GM18867 (cell line): Measurements from ENCODE around the gene PNMA1.
A peak's percentile ranks its signal among the peaks of the same experiment; 100 is the strongest.

Experiments
- ATAC-seq: cut with Tn5 transposase; IDR thresholded peaks from one replicate; pipeline ENCODE4 v1.9.1; 2021; ENCODE audit warnings: mild to moderate bottlenecking, moderate library complexity; ENCODE audit not compliant: unreplicated experiment

The PNMA1 gene

GRCh38 chr14:73751157-73751691 lies 37.0 kb upstream of the PNMA1 start:
- no peak for ATAC-seq

DNA sequence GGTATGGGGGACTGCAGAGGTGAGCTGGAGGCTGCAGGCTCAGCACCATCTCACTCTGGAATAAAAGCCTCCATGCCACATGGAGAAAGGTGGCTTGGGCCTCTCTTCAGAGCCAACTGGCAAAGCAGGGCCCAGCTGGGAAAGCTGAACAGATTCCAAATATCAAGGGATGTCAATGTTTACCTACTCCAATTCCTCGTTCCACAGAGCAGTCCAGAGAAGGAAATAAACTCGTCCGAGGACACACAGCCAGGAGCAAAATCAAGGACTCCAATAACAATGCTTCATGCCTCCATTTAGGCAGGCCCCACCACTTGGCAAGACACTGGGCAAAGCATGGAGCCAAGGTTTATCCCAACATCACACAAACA lies 36.3 kb upstream of the PNMA1 start:
- no peak for ATAC-seq

DNA sequence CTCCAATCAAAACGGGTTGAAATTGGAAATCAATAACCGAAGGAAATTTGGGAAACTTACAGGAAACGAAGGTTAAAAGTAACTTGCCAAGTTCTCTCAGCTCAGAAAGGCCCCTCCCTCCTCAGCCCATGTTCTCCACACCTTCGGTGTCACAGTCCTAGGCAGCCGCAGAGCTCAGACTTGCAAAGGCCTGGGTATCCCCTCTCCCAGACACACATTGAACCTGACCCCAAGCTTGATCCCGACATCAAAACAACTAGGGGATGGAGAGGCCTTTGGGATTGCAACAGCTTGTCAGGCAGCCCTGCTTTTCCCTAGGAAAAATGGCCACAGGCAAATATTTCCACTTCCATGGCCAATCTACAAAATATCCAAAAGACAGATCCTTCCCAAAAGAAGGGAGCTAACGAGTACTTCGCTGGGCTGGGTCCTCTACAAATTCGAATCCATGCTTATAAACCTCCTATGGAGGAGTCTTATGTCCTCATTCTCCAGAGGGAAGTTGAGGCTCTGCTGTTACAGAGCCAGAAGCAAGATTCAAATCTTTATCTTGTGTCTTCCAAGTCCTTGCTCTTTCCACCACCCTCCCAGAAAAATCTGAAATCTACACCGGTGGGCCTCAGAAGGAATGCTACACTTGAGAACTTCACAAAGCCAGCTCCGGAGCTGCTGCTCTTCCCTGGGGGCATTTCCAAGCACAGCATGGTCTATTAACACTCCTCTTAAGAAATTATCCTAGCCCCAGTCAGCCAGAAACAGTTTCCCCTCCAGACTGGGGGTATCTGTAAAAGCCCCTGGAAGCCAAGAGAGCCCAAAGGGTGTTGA lies 35.7 kb upstream of the PNMA1 start:
- ATAC-seq, result no peak

- ATAC-seq, result no peak
These were observed 34.7 kb upstream of the PNMA1 start for GRCh38 chr14:73748858-73749357.

DNA sequence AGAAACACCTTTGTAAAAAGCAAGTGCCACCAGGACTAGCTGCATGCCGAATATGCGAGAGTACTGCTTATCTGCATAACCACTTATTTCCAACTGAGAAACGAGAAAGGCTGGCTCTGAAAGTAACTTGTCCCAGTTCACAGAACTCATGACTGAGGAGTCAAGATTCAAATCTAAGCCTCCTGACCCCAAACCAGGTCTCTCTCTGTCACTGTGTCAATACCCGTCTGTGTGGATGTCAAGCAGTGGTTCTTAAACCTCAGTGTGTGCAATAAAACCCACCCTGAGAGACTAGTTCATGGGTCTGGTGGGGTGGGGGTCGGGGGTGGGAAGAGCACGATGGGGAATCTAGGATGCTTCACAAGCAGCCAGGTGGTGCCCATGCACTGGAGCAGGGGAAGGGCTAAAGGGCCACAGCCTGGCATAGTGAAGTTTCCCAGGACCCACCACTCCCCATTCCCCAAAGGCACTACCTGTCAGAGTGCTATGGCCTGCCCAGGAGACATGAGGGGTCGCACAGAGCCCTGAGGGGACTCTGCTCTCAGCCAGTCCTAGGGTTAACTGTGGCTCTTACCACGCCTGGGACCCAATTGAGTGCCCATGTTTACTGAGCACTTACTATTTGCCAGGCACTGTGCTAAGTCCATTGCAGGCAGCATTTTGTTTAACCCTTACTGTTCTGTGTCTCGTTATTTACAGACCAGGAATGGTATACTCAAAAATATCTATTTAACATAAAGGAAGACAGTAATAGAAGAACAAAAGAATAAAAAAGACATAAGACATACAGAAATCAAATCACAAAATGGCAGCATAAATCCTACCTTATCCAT lies 33.4 kb upstream of the PNMA1 start:
- no peak for ATAC-seq

- ATAC-seq, result no peak
These were observed 32.6 kb upstream of the PNMA1 start for GRCh38 chr14:73746520-73747378.

DNA sequence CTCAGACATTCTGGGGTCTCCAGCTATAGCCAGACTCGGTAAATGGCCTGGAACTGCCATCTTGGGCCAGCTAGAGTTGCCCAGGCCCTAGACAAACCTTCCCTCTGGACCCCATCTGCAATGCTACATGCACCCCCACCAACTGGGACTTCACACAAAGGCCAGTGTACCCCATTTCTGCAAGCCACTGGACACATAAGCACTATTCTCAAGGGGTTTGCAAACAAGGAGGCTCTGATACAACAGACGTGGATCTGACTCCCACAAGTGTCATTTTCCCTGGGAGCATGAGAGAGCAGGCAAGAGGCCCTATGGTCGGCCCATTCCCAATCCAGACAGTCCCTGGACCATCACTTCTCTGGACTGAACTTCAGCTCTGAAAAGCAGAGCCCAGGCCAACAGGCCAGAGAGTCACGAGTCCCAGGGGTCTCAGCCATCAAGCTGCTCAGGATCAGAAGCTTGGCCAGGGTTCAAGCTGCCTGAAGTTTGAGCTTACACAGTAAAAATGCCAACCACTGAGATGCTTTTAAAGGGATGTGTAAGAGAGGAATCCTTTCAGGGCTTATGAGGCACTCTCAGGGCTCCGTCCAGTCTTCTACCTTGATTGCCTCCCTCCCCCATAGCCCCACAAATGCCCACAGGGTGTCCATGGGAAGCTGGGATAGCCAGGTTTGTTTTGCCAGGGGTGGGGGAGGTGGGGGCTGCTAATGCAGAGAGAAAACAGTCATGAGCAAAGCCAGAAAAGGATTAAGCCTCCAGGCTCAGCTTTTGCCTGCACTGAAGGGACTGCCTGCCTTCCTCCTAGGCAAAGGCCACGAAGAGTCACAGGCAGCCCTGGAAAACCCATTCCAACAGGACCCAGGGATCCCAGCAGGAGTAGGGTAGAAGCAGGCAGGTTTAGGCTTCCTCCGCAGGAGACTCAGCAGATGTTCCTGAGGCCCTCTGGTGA lies 31.7 kb upstream of the PNMA1 start:
- ATAC-seq, result no peak

DNA sequence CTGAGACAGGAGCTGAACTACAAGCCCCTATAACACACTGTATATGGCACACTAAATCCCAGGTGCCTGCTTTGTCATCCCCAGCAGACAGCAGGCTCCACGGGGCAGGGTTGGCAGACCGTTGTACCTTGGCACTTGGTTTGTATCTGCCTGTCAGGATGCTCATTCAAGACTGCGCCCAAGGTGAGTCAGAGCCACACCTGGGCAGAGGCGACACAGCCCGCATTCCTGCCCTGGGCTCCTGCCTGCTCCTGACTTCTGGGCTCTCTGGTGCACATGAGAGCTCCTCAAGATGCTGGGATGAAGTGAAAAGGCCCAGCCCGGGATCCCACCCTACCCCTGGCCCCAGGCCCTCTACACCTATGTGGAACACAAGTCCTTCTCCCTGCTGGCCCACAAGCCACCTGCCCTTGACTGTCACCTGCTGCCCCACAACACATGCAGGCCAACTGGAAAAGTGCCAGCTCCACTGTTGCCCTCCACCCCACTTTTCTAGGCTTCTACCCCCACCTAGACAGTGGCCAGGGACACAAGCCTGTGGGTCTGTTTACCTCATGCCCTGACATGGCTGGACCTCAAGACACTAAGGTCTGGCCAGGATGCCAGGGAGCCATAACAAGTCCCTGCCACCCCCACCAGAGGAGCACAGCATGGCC lies 30.8 kb upstream of the PNMA1 start:
- ATAC-seq, result no peak

DNA sequence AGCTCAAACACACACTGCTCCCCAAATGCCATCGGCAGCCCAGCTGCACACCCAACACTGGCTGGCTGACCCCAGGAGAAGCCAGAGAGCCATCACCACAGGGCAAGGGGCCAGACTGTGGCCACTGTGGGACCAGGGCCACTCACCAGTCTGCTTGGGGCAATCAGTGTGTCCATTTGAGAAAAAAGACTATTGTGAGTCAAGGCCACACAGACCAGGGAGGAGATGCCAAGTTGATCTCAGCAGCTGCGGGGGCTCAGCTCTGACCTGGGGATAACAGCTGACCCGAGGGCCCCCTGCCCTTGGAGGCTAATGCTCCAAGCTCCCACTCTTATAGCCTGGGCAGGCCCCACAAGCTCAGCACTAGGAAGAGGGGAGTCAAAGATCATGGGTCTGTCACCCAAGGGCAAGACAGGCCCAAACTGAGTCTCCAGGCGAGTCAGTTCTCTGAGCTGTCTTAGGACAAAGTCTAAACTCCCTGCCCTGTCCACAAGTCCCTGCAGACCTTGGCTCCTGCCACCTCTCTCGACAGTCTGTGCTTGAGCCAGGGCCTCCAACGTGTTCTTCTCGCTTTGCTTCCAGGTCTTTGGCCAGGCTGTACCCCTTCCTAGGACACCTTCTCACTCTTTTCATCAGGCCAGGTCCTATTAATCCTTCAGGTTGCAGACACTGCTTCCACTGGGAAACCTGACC lies 30.1 kb upstream of the PNMA1 start:
- no peak for ATAC-seq

GRCh38 chr14:73743431-73743931 lies 29.3 kb upstream of the PNMA1 start:
- peak; percentile 48 for ATAC-seq

GRCh38 chr14:73742520-73743238 lies 28.5 kb upstream of the PNMA1 start:
- no peak for ATAC-seq

DNA sequence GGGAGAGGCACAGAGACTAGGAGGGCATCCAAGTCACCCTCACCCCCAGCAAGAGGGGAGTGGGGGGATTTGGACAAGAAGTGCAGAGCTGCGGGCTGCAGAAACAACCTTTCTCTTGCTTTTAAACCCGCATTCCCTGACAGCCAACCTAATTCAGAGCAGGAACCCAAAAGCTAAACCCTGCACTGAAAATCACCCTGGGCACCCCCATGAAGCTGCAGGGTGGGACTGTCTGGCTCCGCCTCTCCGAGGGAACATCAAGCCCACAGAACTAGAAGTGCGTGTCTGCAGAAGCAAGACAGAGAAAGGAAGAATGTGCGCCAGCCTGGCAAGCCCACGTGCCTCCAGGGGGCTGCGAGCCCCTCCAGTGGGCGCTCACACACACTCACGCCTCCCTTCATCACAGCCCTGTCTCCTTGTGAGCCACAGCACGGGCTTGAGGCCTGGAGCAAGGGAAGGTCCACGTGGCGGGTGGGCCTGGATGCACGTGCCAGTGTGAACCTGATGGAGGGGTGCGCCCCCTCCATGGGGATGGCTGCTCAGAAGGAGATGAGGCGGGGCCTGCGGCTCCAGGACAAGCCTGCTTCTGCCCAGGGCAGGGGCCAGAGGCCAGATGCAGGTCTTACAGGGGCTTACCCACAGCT lies 27.8 kb upstream of the PNMA1 start:
- ATAC-seq, result no peak

DNA sequence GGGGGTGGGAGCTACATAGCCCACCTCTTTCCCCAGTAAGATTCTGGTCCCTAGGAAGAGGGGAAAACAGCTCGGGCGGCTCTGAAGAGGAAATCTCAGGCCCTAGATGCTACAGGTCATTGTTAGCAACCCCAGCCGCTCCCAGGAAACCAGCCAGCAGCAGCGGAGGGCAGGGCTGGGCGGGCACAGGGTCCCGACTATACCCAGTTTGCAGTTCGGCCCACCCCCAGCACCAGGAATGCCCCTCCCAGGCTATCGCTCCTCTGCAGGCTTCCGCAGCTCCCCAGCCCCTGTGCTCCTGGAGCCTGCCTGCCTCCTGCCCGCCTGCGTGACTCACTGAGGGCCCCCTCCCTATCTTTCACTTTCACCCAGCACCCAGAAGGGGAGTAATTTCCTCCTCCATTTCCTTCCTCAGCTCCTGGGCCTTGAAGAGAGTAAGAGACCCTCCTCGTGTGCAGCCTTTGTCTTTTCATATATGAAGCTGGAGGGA lies 27.2 kb upstream of the PNMA1 start:
- no peak for ATAC-seq

DNA sequence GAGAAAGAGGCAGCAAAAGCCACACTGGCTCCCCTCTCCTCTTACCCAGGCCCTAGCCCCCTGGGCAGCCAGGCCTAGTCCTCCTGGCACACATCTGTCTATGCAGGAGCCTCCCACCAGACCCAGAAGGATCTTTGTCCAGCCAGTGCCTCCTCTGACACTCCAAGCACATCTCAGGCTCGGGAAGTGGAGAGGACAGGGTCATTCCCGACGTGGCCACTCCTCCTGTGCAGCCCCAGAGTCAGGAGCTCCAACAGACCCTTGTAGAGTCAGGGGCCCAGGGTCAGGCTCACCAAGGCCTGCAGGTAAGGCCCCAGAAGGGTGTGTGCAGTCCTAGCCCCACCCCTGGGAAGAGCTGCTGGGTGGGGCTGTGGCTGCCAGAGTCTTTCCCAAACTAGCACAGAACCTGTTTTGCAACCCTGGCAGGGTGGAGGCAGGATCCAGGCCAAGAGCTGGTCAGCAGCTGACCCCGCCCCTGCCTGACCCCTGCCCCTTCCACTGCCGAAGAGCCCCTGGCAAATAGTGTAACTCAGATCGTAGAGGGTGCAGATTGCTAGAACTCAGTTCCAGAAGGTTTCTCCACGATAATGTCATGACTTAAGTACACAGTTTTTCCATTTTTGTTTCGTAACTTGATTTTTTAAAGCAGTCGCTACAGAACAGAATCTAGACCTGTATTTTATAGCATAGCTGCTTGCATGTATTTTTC lies 26.6 kb upstream of the PNMA1 start:
- ATAC-seq, result no peak

DNA sequence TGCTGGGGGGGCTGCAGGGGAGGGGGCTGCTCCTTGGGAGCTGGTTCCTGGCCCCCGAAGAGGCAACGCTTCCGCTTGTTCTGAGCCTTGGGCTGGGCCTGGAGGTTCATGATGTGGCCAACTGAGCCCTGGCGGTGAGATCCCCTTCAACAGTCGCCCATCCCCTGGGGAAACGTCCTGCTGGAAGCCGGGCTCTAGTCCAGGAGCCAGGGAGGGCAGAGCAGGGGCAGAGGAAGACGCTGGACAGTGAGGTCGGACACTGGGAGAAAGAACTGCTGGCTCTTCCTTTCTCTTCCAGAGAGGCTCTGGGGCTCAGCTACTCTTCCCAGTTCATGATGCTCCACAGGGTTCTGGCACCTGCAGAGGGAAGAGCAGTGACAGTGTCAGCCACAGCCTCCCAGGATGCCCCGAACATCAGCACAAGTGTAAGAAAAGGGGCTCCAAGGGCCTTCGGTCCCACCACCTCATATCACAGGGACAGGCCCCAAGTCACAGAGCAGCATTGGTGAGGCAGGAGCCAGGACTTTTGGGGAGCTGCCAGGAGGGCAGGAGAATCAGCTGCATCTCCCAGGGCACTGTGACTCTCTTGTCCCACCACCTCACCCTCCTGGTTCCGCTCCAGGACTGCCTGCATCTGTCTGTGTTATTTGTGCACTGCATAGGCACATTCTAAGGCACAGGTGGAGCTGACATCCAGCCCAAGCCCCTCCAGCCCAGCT lies 25.9 kb upstream of the PNMA1 start:
- no peak for ATAC-seq
